Tibial nerve (tissue), 4 donors: Measurements from ENCODE around the gene KANTR. TPM values are rescaled to one million over a fixed set of nuclear protein-coding genes. Genes with fewer than 3 reads are reported as not detected.

Experiments used
- DNase-seq, 2 donors: peaks; one replicate each; pipeline ENCODE4 v3.0.0-alpha.2; 2019; ENCODE audit warnings: low spot score in 2 of 2
- H3K27ac ChIP-seq, 4 donors: fragments of 200-600 bp; sonication (generic) in 3 of 4; one replicate each; pipeline ENCODE4 v1.5.1; 2017 to 2019; ENCODE audit warnings: mild to moderate bottlenecking in 1 of 4
- H3K27me3 ChIP-seq, 2 donors: fragments of 200-600 bp; sonication (generic) in 1 of 2; one replicate each; pipeline versions ENCODE4 v1.5.1 to v1.6.0; 2017 to 2019
- H3K36me3 ChIP-seq, 3 donors: fragments of 200-600 bp; sonication (generic); one replicate each; pipeline ENCODE4 v1.5.1; 2018 to 2019
- H3K4me1 ChIP-seq, 4 donors: fragments of 200-600 bp; sonication (generic) in 3 of 4; one replicate each; pipeline ENCODE4 v1.5.1; 2017 to 2019
- H3K4me3 ChIP-seq, 4 donors: fragments of 200-600 bp; sonication (generic) in 3 of 4; one replicate each; pipeline ENCODE4 v1.5.1; 2017 to 2019; ENCODE audit warnings: mild to moderate bottlenecking in 1 of 4, moderate library complexity in 1 of 4
- H3K9me3 ChIP-seq, 4 donors: fragments of 200-600 bp; sonication (generic) in 3 of 4; one replicate each; pipeline ENCODE4 v1.5.1; 2017 to 2019
- CTCF ChIP-seq, 5 experiments: fragments of 200-600 bp in 3 of 5; fragments of 450-650 bp in 2 of 5; sonication (generic) in 3 of 5; IDR thresholded peaks; one replicate each; pipeline ENCODE4 v1.5.1; 2016 to 2019; ENCODE audit warnings: antibody characterized with exemption in 5 of 5, mild to moderate bottlenecking in 3 of 5, moderate library complexity in 2 of 5
- EP300 ChIP-seq, 2 donors: sonication (generic); formaldehyde crosslinking; IDR thresholded peaks; one replicate each; pipeline ENCODE4 v1.6.1; 2017; ENCODE audit warnings: antibody characterized with exemption in 2 of 2, mild to moderate bottlenecking in 1 of 2
- POLR2A ChIP-seq, 2 donors: fragments of 450-650 bp; IDR thresholded peaks; one replicate each; pipeline ENCODE4 v1.6.1; 2017; ENCODE audit warnings: antibody characterized with exemption in 2 of 2, mild to moderate bottlenecking in 2 of 2, moderate library complexity in 2 of 2
- WGBS, 2 donors: methylation state at CpG; one replicate each; pipeline ENCODE4 v1.1.5; 2018; 5-methylcytosine and 5-hydroxymethylcytosine counted together
- total RNA-seq, 4 donors: library from RNA; depleted of rRNA; stranded (reverse); fragments of >200 nt; gene quantifications; one replicate each; pipeline ENCODE4 v1.1.0, GENCODE V29; 2016

Gene KANTR
- total RNA-seq, 4 donors from 2014 or later = 26.4 to 37.6 (median 32.2) TPM

- Histone ChIP-seq H3K4me1 (no peaks in the 10 kb centered on the region), H3K36me3 (no peaks in the 10 kb centered on the region), H3K9me3 (no peaks in the 10 kb centered on the region), H3K27ac (no peak overlapping the region), H3K27me3 (peaks cover 0 to 12% of the 10 kb centered on the region in 2 donors), H3K4me3 (no peak overlapping the region)
- DNase-seq = no peak
- TF ChIP-seq CTCF (IDR thresholded peaks at IDR 0.05) (no peak), EP300 (IDR thresholded peaks at IDR 0.05) (no peak), POLR2A (IDR thresholded peaks at IDR 0.05) (no peak)
- WGBS, 2 donors = 94 to 100% methylated on average over 1 to 4 of the region's 4 CpGs
Observed at GRCh38 chrX:53133400-53133799, 39.5 kb downstream of the KANTR start.

GRCh38 chrX:53135581-53135980 lies 41.6 kb downstream of the KANTR start:
- H3K4me3 ChIP-seq = no peak overlapping the region
- no peaks in the 10 kb centered on the region for H3K9me3 ChIP-seq
- peaks cover 0 to 6% of the 10 kb centered on the region in 2 donors for H3K27me3 ChIP-seq
- TF ChIP-seq EP300 (IDR thresholded peaks at IDR 0.05) (no peak), POLR2A (IDR thresholded peaks at IDR 0.05) (no peak), CTCF (IDR thresholded peaks at IDR 0.05) (no peak)
- H3K4me1 ChIP-seq = no peaks in the 10 kb centered on the region
- no peaks in the 10 kb centered on the region for H3K36me3 ChIP-seq
- whole genome bisulfite sequencing, 2 donors = 94 to 100% methylated on average over 2 of the region's 2 CpGs
- no peak overlapping the region for H3K27ac ChIP-seq
- no peak for DNase-seq

- Histone ChIP-seq H3K9me3 (no peaks in the 10 kb centered on the region), H3K27me3 (no peaks in the 10 kb centered on the region), H3K36me3 (no peaks in the 10 kb centered on the region), H3K4me3 (no peak overlapping the region), H3K27ac (no peak overlapping the region), H3K4me1 (no peaks in the 10 kb centered on the region)
- no peak for DNase-seq
- TF ChIP-seq CTCF (IDR thresholded peaks at IDR 0.05) = no peak
- no peak for TF ChIP-seq EP300 (IDR thresholded peaks at IDR 0.05)
- no peak for TF ChIP-seq POLR2A (IDR thresholded peaks at IDR 0.05)
- WGBS, 2 donors = 76 to 100% methylated on average over 1 of the region's 1 CpG
Observed at GRCh38 chrX:53153581-53153980, 59.6 kb downstream of the KANTR start.

GRCh38 chrX:53155512-53156206 lies 61.7 kb downstream of the KANTR start:
- WGBS, 2 donors = 84 to 93% methylated on average over 8 of the region's 8 CpGs
- H3K4me1 ChIP-seq = no peaks in the 10 kb centered on the region
- no peak overlapping the region for H3K27ac ChIP-seq
- no peaks in the 10 kb centered on the region for H3K9me3 ChIP-seq
- TF ChIP-seq EP300 (IDR thresholded peaks at IDR 0.05) (no peak), CTCF (IDR thresholded peaks at IDR 0.05) (no peak), POLR2A (IDR thresholded peaks at IDR 0.05) (no peak)
- no peak for DNase-seq
- no peaks in the 10 kb centered on the region for H3K36me3 ChIP-seq
- H3K27me3 ChIP-seq = no peaks in the 10 kb centered on the region
- H3K4me3 ChIP-seq = no peak overlapping the region

GRCh38 chrX:53156207-53156596 lies 62.3 kb downstream of the KANTR start:
- TF ChIP-seq POLR2A (IDR thresholded peaks at IDR 0.05) (no peak), CTCF (IDR thresholded peaks at IDR 0.05) (no peak), EP300 (IDR thresholded peaks at IDR 0.05) (no peak)
- H3K27me3 ChIP-seq = no peaks in the 10 kb centered on the region
- no peak for DNase-seq
- no peak overlapping the region for H3K4me3 ChIP-seq
- H3K4me1 ChIP-seq = no peaks in the 10 kb centered on the region
- 84 to 100% methylated on average over 2 of the region's 2 CpGs for WGBS, 2 donors
- H3K9me3 ChIP-seq = no peaks in the 10 kb centered on the region
- no peak overlapping the region for H3K27ac ChIP-seq
- H3K36me3 ChIP-seq = no peaks in the 10 kb centered on the region
